Measurements from ENCODE around the gene LPP.
A peak's percentile ranks its signal among the peaks of the same experiment; 100 is the strongest.

LPP gene

DNA sequence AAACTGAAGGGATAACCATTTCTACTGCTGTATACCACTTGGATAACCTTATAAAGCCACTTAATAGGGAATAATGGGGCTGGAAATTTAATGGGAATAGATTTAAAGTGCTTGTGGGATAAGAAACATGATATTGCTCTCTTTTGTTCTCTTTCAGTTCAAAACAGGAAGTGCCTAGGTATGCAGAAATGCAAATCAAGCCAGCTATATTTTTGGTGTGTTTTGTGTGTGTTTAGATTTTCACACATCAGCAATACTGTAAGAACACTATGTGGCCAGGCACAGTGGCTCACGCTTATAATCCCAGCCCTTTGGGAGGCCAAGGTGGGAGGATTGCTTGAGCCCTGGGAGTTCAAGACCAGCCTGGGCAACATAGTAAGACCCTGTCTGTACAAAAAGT, 575.5 kb downstream of the LPP start:
- no peak for DNase-seq

DNA sequence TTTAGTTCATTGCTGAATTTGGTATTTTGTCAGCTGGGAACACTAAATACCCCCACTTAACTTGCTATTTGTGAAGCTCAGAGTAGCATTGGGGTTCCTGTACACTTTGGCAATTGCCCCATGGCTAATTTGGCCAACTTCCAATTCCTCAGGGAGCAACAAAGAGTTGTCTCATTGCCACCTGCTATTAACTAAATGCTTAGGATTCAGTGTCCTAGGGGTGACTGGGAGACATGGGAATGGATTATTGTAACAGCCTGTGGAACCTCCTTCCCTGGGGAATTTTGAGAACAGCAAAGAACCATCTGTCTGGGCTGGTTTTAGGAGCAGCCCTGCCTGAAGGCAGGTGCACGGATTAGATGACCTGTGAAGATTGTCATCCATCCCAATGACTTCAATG, 580.4 kb downstream of the LPP start:
- DNase-seq = peak; percentile 88

DNA sequence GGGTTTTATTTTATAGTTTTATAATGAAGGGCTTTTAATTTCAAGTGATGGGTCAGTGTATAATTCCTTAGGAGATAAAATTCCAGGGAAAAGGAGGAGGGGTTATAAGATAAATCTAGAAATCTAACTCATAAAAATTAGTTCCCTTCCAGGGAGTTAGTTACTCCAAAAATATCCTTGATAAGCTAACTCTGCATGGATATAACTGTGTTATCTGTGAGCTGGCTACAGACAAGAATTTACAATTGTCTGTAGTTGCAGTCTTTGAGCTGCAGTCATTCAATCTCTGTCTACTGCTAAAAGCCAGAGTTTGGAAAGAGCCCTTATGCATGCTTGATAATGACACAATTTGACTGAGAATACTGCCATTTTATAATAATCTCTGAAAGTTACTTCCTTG, 585.6 kb downstream of the LPP start:
- DNase-seq = no peak

DNA sequence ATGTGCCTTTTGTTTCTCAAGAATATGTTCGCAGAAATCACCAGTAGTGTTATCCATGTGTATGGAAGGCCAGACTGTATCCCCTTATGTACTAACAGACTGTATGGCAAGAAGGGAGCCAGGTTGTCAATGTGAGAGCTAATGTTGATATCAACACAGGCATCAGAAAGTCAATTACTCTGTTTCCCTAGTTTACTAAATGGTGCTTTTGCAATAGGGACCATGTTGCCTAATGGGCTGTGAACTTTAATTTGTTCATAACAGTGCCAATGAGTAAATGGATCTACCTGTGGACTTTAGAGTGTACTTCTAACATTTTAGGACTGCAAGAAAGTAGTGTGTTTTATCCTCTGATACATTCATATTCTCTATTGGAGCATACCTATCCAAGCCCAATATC, 586.1 kb downstream of the LPP start:
- no peak for DNase-seq

DNA sequence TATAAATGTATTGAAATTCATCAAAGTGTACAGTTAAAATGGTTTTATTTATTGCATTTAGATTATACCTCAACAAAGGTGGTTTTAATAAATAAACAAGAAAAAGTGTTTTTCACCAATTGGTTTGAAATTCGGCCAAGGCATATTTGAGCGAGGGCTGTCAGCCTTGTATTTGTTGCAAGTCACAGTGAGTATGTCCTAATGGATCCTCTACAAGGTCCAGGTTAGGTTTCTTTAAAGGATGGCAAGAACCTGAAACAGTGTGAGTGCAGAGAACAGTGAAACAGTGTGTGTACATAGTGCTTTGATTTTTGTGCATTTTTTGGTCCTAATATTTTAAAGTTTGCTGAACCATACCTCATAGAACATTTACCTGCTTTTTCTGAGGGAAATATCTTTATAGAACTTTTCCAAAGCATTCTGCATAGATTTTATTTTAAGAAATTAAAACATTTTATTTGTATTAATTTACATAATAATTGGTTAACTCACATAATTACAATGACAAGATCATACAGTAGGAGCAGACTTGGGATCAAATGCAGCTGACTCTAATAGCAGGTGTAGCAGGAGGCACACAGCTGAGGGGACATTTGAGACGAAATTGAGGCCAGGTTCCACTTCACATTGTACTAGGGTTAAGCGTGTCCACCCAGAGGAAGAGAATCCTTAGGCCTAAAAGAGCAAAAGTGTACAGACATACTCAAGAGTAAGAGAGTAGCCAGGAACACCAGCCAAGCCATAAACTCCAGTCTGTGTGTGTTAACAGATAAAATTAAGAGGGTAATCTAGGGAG, 589.0 kb downstream of the LPP start:
- DNase-seq = no peak

DNA sequence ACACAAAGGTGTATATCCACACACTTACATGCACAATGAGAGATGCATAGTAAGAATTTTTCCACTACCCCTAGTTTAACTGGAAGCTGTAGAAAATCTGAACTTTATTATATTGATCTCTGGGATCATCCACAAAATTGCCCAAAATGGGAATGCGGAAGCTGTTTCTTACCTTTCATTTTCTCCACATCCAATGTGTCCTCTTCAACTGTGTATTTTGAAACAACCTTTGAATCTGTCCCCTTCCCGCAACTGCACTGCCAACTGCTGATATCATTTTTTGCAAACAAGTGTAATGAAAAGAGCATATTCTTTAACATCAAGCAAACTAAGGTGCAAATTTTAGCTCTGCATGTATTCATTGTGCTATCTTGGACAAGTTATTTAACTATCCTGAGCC, 590.2 kb downstream of the LPP start:
- DNase-seq = no peak

DNA sequence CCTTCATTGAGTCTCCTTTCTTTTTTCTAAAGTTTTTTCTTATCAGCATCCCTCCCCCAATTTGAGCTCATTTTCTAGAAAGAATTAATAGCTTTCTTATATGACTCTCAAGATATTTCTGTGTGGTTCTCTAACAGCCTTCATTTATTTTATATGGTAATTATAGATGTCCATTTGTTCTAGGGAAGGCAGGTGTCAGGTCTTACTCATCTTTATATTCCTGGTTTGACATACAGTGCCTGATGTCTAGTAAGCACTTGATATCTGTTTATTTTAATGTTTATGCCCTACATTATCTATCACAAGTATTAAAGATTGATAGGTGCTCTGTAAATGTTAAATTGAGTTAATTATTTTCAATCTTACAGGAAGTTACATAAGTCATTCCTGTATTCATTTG, 591.1 kb downstream of the LPP start:
- DNase-seq = no peak

DNA sequence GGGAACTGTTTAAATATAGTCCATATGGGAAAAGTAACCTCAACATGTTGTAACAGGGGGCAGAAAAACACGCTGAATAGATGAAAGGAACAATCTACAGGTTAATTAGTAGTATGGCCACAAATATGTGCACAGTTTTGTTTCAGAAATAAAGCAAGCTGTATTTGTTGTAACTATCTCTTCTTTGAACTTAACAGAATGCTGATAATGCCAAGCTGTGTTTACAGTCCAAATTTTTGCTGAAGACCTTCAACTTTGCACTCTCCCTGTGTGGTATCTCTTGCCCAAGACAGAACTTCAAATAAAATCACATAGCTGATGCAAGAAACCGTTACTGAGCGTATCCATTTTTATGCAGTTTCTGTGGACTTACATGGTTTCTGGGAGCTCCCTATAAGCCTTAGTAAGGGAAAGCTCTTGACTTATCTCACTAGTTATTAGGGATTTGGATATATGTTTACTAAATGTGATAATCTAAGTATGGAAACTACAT, 592.4 kb downstream of the LPP start:
- no peak for DNase-seq

DNA sequence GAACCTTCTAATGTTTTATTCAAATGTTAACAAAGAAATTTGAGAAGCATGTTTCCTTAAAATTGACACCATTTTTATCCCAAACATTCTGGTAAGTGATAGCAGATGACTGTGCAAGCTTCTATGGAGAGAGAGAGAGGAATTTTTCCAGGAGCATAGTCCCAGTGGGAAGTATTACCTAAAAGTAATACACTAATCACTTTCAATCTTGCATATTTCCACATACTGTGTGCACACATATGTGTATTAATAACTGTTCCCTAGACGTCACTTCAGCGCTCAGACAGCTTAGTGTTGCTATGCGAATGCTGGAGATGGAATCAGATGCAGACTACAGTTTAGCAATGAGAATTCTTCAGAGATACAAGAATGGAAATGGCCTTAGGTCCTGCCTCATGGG, 593.5 kb downstream of the LPP start:
- no peak for DNase-seq

DNA sequence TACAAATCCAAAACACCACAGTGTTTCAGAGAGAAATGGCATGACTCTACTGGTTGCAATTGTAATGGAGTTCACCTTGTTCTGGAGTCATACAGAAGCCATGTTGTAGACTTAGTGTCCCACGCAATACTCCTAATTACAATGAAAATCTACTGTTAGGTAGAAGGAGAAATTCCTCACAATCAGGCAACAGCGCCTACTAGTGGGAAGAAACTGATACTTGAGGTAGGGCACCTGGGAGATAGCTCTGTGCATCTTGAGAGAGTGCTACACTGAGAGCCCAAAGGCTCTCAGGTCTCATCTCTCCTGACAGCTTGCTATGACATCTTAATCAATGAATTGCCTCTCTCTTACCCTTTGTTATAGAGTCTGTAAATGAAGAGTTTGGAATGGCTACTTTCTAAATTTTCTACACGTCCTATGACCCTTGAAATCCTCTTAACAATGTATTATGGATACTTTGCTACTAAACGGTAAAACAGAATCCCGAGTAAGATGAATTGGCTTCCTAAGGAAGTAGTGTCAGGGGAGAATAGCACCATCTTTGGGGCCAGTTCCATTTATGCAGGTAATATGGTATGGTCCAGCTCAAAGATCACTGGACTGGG, 595.2 kb downstream of the LPP start:
- no peak for DNase-seq

DNA sequence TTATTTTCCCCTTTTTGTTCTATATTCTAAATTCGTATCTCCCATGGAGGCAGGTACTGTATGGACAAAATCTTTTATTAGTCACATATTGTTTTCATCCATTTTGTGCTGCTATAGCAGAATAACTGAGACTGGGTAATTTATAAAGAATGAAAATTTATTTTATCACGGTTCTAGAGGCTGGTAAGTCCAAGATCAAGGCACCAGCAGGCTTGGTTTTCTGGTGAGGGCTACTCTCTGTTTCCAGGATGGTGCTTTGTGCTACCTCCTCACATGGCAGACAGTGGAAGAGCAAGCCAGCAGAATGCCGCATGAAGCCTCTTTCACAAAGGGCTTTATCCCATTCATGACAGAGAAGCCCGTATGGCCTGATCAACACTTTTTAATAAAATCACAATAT, 595.9 kb downstream of the LPP start:
- DNase-seq = no peak

DNA sequence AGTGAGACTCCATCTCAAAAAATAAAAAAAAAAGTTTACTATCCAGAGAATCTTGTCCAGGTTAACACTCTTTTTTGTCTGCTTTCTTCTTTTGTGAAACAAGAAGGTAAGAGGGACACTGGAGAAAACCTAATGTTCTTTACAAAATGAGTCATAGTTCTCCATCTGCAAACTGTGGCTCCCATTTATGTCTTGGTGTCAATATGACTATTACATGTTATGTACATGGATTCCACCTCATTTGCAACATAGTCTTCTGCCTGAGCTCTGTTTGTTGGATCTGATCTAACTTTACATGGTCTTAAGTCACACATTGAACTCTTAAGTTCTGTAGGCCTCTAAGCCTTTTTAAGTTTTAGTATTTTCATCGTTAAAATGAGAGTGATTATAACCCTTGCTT, 596.7 kb downstream of the LPP start:
- DNase-seq = no peak

DNA sequence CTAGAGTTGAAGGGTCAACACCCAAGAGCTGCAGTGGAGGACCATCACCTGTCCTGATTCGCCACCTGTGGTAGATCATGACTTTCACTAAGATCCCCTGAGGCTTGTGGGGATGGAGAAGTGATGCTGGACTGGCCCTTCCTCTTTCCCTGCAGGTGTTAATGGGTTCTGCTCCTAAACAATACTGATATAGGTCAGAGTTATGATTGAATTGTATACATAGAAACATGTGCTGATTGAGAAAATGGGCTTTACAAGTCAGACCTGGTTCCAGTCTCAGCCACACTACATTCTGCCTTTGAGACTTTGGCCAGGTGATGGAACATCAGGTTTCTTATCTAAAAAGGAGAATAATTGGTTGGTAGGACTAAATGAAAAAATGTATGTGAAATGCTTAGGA, 598.9 kb downstream of the LPP start:
- no peak for DNase-seq

DNA sequence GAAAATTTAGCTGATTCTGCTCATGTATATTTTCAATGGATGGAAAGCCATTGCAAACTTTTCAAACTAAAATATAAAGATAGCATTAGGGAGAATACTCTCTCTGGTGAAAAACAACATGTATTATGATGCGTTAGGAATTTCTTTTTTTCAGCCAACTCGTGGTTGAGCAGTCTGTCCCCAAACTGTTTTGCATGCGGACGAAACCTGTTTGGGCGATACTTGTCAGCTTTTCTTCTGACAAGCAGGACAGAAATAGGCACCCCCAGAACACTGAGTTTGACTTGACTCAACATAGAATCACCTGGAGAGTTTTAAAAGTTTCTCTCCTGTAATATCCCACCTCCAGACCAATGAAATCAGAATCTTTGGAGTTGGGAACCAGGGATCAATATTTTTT, 600.3 kb downstream of the LPP start:
- no peak for DNase-seq

DNA sequence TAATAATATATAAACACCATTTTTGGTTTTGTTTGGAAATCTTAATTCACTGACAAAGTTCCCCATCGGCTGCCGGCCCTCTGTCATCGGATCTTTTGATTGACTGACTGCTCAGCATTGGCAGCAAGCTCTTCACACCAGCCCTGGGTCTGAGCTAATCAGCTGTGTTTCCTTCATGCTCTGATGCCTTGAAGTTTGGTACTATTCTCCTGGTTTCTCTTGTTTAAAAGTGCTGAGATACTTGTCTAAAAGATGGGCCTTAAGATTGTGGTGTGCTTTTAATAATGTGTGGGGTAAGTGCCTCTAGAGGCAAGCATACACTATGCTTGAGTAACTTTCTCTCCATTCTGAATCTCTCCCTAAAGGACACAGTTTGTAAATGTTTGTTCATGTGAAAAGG, 602.3 kb downstream of the LPP start:
- no peak for DNase-seq

DNA sequence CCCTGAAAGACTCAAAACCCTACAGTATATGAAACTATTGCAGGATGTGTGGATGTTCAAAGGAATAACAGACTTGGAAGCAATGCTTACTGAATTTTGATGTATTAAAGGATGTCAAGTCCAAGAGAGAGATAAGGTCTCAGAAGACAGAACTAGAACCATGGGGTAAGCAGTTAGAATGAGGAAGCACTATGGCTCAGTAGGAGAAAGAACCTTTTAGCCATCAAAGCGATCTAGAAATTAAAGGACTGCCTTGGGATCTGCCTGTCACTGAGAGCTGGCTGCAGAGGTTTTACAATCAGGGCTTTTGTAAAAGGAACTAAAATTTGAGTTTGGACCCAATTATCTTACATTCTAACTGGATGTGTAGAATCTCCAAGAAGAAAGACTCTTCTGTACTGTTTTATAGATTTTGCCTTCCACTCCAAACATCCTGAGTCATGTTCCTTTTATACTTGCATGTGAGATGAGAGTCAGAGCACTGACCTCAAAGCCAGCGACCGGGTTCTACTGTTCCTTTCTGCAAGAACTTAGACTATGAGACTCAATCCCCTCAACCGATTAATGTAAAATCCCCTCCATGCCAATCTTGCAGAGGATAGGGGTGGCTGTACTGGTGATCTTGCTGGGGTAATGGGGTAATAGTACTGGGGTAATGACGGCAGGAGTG, 605.5 kb downstream of the LPP start:
- DNase-seq = no peak

DNA sequence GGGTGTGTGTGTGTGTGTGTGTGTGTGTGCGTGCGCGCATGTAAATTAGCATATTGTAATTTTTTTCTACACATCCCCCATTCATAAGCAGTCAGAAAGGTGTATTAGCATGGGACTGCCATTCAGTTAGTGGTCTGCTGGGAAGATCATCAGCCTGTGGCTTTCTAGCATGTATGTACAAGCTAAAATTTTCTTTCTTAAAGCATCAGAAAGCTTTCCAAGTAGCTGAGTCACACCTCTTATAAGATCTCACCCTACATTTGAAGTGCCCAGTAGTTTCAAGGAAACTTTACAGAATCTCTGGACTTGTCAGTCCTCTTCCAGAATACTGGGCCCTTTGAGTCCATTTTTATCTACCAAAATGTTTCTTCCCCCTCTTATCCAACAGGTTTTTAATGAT, 606.5 kb downstream of the LPP start:
- no peak for DNase-seq

DNA sequence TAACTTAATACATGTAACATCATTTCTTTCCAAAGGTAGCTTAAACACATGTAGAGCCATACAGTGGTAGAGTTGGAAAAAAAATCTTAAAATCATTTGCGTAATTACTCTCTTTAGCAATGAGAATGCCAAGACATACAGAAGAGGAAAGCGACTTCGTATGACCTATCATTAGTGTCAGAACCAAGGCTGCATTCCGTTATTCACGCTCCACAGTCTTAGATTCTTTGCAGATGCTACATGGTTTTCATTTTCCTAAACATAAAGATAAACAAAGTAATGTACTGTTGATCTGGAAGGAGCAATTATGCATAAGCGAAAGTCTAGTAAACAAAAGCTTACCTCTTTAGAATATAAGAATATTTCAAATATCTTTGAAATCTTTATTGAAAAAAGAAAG, 607.5 kb downstream of the LPP start:
- DNase-seq = no peak

DNA sequence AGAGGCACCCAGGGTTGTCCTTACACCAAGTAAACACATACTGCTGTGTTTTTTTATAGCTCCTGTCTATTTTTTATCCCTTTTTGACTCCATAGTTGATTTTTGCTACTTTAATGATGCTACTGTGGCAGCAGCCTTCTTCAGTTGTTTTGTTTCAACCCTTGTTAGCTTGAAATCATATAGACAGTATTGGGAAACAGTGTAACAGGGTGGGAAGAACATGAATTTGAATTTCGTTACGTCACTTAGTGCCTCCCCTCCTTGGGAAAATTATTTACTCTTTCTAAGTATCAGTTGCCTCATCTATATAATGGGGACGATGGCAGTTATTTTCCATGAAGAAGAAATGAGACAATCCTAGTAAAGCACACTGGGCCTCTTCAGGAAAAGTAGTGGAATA, 608.0 kb downstream of the LPP start:
- no peak for DNase-seq

DNA sequence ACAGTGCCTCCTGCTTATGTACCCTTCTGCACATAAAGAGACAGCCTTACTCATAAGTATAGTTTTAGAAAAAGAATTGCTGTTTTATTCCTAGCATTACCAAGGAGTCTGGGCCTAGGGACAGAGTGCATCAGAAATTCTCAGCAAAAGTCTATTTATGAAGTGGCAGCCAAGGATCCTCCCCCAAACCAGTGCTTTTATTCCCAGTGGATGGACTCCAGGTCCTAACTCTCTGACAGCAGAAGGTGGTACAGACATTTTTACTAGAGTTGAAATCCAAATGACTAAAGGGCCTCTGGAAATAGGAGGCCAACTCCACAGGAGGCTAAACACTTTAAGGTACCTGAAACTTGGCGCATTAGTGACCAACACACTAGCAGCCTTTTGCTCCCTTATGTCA, 610.7 kb downstream of the LPP start:
- no peak for DNase-seq

DNA sequence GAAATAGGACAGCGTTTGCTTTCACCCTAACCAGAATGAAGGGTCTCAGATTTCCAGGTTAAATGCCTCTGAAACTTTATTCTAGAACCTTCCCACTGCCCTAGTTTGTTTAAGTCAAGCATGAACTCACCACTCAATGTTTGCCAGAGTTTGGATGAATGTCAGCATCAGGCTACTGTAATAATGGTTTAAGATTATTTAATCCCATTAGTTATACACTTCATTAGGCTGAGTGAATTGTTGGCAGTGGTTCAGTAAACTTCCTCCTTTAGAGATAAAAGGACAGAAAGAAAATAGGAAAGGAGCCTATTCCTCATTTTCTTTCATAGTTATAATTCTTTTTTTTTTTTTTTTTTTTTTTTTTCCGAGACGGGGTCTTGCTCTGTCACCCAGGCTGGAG, 615.9 kb downstream of the LPP start:
- no peak for DNase-seq

DNA sequence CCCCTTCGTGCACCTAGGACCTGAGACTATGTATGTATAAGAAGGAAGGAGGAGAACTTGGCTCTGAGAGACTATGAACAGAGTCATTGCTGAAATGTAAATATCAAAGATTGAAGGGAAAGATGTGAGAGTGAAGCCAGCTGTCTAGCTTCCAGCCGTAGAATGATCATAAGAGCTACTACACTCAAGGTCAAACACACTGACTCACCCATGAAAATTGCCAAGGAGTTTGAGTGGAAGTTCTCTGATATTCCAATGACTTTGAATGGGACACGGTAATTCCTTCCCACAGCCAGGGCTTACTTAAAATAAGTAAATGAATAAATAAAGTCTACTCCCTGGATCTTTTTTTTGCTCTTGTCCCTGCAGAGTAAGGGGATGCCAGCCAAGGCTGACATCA, 618.9 kb downstream of the LPP start:
- no peak for DNase-seq

DNA sequence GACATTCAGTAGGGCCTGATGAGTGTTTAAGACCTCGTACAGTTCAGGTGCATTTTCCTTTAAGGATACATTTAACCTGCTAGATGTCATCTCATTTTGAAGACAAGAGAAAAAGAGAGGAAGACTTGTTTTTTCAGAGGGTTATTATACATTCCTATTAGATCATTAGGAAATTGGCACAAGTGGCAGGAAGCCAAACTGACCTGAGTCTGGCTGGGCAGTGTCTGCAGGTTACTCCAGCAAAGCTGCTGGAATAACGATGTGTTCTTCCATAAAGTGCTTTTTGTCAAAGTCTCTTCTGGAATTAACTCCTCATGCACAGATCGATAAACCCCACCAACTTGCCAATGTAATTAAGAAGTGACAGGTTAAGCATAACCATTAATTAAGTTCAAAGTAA, 621.5 kb downstream of the LPP start:
- DNase-seq = no peak

DNA sequence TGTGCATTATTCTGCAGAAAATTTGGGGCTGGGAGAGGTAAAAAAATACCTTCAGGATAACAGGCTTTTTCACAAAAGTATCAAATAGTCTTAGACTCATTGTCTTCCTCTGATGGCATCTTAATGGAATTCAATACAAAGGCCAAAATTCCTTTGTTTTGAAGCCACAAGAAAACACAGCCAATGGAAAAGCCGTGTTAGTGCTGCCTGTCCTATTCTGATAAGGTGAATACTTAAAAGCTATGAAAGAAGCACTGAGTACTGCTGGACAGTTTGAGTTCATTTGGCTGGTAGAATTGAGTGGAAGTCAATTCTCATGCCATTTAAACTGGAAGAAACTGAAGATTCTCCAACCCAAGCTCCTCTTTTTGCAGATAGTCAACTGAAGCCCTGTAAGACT, 622.5 kb downstream of the LPP start:
- DNase-seq = no peak
